ENCODE data around the gene AXIN1. TPM values are rescaled to one million over a fixed set of nuclear protein-coding genes. Genes with fewer than 3 reads are reported as not detected.
"Not testable (repeated sequence)": the region's sequence is repeated elsewhere in the genome, so short reads cannot be mapped to it uniquely, and the experiment has no call there.

Gene AXIN1
- polyA plus RNA-seq, 3 donors = 14.1 to 23.7 (median 22.2) TPM

DNA sequence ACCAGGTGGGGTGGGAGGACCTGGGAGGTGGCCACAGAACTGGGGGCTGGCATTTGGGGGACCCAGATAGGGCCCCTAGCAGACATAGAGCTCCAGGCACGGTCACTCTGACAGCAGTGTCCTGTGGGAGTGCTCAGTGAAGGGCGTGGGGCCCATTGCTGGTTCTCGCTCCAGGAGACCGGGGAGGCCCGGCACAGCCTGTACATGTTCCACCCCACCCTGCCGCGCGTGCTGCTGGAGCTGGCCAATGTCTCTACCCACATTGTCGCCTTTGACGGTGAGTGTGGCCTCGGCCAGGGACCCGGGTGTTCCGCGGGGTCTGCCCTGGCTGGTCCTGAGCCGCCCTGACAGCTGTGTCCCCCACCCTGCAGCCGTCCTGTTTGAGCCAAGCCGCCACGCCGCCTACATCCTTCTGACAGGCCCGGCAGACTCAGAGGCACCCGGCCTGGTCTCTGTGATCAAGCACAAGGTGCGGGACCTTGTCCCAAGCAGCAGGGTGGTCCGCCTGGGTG is 88.0 kb downstream of the AXIN1 start:
- no peak for DNase-seq (ENCODE audit: extremely low read depth in 1 of 11, low read depth in 9 of 11, low spot score in 4 of 11)

DNA sequence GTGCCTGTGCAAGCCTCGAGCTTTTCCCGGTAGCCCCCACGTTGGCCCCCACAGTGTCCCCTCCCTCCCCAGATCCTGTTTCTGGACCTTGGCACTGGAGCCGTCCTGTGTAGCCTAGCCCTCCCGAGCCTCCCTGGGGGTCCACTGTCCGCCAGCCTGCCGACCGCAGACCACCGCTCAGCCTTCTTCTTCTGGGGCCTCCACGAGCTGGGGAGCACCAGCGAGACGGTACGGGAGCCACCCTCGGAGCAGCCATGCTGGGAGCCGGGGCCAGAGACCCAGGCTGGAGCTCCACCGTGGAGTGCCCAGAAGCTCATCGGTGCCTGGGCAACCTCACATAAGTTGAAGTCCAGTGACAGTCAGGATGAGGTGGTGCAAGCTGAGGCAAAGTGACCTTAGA is 88.6 kb downstream of the AXIN1 start:
- no peak for DNase-seq (ENCODE audit: extremely low read depth in 1 of 11, low read depth in 9 of 11, low spot score in 4 of 11)

DNA sequence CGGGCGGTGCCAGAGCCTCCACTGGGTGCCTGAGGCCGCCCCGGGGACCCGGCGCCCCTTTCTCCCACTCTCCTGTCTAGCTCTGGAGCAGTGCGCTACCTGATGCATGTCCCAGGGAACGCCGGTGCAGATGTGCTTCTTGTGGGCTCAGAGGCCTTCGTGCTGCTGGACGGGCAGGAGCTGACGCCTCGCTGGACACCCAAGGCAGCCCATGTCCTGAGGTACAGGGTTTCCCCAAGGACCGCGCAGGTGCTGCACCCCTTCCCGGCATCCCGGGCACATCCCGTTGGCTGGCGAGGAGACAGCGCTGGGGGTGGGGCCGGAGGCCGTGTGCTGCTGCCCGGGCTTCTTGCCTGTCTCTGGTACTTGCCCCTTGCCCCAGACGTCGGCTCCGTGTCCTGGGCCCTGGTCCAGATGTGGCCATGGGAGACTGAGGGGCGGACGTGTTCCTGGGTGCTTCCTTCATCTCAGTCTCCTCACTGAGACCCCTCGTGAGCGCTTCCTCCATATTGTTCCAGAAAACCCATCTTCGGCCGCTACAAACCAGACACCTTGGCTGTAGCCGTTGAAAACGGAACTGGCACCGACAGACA is 89.2 kb downstream of the AXIN1 start:
- no peak for DNase-seq (ENCODE audit: extremely low read depth in 1 of 11, low read depth in 9 of 11, low spot score in 4 of 11)

DNA sequence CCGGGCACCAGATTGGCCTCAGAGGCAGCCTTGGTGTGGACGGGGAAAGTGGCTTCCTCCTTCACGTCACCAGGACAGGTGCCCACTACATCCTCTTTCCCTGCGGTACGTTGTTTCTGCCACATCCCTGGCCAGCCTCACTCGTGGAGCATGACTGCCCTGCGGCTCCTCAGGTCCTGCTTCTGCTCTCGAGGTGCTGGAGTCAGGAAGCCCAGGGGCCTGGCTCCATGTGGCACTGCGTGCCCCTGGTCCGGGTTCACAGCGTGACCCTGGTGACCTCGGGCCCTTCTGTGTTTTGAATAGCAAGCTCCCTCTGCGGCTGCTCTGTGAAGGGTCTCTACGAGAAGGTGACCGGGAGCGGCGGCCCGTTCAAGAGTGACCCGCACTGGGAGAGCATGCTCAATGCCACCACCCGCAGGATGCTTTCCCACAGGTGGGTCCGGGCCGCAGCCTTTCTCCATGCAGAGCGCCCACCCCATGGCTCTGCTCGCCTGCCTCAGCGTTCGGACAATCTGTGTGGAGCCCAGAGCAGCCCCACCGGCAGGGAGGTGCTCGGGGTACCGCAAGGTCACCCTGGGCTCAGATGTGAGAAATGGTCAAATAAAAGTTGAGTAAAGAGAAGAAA is 90.3 kb downstream of the AXIN1 start:
- no peak for DNase-seq (ENCODE audit: extremely low read depth in 1 of 11, low read depth in 9 of 11, low spot score in 4 of 11)

DNA sequence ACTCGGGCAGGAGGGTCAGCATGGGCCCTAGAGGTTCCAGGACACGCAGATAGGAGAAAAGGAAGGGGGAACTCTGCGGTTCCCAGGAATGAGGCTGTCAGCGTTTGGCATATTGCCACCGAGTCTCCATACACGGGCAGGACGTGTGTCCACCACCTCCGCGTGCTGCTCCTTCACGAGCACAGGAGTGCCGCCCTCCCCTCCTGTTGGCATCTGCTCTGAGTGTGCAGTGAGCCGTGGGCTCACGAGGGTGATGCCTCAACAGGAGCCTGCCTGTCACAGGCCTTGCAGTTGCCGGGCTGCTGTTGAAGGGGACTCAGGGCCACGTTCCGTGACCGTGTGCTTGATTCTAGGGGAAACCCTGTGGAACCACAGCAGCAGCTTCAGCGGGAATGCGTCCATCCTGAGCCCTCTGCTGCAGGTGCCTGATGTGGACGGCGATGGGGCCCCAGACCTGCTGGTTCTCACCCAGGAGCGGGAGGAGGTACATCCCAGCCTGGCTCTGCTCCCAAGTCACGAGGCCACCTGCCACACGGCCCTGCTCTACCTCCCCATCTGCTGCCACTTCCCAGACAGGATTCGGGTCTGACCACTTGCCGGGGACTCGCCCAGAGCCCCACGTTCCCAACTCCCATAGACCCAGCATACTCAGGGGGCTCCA is 91.4 kb downstream of the AXIN1 start:
- DNase-seq (ENCODE audit: extremely low read depth in 1 of 11, low read depth in 9 of 11, low spot score in 4 of 11) = no peak

DNA sequence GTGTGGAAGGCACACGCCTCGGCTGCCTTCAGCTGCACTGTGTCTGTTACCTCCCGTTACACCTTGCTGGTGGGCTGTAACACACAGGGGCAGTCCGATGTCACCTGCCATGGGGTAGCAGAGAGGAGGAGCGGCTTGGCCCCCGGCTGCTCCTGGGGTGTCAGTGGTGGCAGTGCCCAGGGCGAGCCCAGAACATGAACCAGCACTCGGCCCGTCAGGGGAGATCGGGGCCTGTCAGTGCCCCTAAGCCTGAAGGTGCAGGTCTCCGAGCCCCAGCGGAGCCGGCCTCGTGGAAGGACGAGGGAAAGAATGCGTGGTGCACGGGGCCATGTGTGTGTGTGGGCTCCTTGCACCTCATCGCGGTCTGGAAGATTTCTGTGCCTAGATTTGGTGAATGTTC is 92.2 kb downstream of the AXIN1 start:
- no peak for DNase-seq (ENCODE audit: extremely low read depth in 1 of 11, low read depth in 9 of 11, low spot score in 4 of 11)

DNA sequence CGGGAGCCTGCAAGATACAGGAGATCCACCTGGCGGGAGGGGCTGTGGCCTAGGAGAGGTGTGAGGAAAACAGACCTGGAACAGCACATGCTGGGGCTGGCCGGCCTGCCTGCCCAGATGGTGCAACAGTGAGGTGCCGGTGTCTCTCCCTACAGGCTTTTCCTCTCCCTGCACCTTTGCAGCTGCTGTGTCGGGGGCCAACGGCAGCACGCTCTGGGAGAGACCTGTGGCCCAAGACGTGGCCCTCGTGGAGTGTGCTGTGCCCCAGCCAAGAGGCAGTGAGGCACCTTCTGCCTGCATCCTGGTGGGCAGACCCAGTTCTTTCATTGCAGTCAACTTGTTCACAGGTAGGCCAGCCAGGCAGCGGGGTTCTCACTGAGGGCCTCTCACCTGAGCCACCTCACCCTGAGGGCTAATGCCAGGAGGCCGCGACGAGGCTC is 92.7 kb downstream of the AXIN1 start:
- DNase-seq (ENCODE audit: extremely low read depth in 1 of 11, low read depth in 9 of 11, low spot score in 4 of 11) = no peak

DNA sequence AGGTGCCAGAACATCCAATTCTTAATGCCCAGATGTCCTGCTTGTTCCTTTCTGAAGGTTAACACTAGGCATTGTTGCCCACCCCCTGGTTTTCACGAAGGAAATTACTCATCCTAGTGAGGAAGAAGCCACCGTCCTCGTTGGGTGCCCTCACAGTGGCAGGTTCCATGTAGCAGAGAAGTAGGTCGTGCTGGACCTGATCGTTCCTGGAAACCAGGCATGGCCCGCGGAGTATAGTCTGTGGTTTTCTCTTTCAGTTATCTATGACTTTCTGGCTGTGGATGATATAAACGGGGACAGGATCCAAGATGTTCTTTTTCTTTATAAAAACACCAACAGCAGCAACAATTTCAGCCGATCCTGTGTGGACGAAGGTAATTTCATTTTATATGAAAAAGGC is 93.3 kb downstream of the AXIN1 start:
- DNase-seq (ENCODE audit: extremely low read depth in 1 of 11, low read depth in 9 of 11, low spot score in 4 of 11) = no peak

DNA sequence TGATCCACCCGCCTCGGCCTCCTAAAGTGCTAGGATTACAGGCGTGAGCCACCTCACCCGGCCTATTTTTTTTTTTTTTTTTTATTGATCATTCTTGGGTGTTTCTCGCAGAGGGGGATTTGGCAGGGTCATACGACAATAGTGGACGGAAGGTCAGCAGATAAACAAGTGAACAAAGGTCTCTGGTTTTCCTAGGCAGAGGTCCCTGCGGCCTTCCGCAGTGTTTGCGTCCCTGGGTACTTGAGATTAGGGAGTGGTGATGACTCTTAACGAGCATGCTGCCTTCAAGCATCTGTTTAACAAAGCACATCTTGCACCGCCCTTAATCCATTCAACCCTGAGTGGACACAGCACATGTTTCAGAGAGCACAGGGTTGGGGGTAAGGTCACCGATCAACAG is 94.4 kb downstream of the AXIN1 start:
- DNase-seq (ENCODE audit: extremely low read depth in 1 of 11, low read depth in 9 of 11, low spot score in 4 of 11) = not testable (repeated sequence)

DNA sequence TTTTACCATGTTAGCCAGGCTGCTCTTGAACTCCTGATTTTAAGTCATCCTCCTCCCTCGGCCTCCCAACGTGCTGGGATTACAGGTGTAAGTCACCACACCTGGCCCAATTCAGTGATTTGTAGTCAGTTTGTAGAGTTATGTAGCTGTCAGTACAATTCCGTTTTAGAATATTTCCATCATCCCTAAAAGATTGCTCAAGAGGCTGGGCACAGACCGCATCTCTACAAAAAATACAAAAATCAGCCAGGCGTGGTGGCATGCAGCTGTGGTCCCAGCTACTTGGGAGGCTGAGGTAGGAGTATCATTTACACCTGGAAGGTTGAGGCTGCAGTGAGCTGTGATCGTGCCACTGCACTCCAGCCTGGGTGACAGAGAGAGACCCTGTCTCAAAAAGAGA is 97.3 kb downstream of the AXIN1 start:
- no peak for DNase-seq (ENCODE audit: extremely low read depth in 1 of 11, low read depth in 9 of 11, low spot score in 4 of 11)

DNA sequence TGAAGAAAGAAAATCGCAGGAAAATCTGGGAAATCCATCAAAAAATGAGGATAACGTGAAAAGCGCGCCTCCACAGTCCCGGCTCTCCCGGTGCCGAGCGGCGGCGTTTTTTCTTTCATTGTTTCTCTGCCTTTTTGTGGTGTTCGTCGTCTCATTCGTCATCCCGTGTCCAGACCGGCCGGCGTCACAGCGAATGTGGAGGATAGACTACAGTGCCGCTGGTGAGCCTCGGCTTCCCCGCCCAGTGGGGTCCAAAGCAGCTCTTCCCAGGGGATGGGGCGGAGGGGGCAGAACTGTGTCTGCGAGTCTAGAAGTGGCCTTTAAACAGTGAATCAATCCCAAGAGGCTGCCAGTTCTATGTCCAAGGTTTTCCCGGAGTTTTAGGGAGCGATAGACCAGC is 98.1 kb downstream of the AXIN1 start:
- DNase-seq (ENCODE audit: extremely low read depth in 1 of 11, low read depth in 9 of 11, low spot score in 4 of 11) = no peak

DNA sequence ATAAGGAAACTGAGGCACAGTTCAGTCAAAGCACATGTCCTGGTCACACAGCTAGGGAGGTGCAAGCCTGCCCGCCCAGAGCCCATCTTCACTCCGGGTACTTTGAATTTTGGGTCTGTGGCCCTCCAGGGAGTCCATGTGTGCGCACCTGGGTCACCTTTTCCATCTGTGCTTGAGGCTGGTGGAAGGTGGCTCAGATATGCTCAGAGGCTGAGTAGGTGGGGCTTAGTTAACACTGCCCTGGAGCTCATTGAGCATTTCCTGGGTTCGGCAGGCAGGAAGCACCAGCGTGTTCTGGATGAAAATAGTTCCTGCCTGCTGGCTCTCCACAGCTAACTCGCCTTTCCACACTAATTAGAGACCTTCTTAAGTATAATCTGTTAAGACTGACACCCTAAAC is 98.7 kb downstream of the AXIN1 start:
- DNase-seq (ENCODE audit: extremely low read depth in 1 of 11, low read depth in 9 of 11, low spot score in 4 of 11) = no peak

DNA sequence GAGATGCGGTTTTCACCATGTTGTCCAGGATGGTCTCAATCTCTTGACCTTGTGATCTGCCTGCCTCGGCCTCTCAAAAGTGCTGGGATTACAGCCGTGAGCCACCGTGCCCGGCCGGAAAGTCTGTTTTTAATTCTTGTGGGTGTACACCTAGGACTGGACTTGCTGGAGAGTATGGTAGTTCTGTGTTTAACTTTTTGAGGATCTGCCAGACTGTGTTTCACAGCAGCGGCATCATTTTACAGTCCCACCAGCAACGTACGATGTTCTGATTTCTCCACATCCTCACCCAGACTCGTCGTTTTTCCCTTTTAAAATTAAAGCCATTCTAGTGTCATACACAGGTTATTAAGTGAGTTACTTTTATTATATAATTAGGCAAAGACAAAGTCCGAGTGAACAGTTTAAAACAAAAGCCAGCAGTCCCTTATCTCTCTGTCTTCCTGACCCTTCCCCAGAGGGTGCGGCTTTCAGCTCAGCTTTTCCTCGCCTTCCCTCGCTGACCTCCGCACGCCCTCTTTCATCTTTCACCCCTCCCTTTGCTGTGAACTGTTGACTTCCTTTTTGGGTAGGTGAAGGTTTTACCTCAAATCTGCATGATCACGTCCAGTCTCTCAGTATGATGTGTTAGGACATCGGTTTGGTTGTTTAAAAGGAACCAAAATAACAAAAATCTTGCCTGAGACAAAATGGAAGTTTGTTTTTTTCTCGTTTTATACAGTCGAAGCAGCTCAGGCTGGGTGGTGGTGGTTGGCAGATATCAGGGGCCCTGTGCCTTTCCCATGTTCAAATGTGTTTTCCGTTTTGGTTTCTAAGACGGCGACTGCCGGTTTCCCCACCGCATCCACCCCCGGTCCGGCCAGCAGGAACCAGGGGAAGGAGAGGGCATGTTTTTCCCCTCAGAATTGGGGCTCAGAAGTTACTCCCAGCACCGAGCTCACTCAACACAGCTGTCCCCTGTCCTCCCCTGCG is 99.9 kb downstream of the AXIN1 start:
- no peak for DNase-seq (ENCODE audit: extremely low read depth in 1 of 11, low read depth in 9 of 11, low spot score in 4 of 11)

DNA sequence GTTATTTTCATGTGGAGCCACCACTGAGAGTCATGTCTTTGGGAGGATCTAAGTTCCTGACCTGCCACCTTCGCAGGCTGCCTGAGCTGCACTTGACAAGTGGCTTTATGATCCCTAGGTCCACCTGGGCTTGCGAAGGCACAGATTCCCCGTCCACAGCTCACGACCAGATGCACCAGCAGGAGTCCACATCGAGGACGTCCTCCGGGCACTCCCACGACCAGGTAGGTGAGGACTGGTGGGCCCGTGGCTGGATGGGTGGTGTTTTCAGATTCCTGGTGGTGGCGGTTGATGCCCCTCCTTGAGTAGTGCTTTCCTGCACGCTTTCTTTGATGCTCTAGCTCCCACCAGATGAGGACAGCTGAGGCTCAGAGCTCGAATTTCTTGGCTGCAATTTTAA is 103.1 kb downstream of the AXIN1 start:
- DNase-seq (ENCODE audit: extremely low read depth in 1 of 11, low read depth in 9 of 11, low spot score in 4 of 11) = no peak

DNA sequence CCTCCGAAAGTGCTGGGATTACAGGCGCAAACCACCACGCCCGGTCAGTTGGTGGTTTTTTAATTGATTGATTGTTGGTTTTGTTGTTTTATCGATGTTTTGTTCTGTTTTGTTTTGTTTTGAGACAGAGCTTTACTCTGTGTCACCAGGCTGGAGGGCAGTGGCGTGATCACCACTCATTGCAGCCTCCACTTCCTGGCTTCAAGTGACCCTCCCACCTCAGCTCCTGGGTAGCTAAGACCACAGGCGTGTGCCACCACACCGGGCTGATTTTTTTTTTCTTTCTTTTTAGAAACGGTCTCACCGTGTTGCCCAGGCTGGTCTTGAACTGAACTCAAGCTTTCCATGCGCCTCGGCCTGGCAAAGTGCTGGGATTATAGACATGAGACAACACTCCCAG is 105.5 kb downstream of the AXIN1 start:
- no peak for DNase-seq (ENCODE audit: extremely low read depth in 1 of 11, low read depth in 9 of 11, low spot score in 4 of 11)

DNA sequence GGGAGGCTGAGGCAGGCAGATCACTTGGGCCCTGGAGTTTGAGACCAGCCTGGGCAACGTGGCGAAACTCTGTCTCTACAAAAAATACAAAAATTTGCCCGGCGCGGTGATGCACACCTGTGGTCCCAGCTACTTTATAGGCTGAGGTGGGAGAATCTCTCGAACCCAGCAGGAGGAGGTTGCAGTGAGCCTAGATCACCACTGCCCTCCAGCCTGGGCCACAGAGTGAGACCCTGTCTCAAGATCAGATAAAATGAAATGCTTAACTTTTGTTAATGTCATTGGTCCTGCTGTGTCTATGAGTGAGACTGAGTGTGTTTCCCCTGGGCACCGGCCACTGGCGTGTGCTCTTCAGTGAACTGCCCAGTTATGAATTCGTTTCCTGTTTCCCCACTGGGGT is 107.4 kb downstream of the AXIN1 start:
- DNase-seq (ENCODE audit: extremely low read depth in 1 of 11, low read depth in 9 of 11, low spot score in 4 of 11) = no peak

DNA sequence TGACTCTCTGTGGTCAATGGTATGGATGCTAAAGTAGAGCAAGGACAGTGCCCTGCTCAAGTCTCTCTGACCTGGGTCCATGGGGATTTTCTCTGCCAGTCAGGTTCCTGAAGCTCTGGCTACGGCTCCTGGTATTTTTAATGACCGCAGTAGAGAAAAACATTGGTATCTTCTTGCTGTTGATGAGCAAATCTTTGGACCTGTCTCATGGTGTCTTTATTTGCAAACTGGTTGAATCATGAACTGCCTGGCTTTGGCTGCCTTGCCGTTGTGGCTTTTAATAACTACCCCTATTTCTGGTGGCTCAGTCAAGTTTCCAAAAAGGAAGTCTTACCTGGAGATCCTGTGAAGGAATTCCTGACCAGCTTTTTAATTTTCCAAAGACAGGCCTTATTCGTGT is 109.2 kb downstream of the AXIN1 start:
- DNase-seq (ENCODE audit: extremely low read depth in 1 of 11, low read depth in 9 of 11, low spot score in 4 of 11) = no peak

DNA sequence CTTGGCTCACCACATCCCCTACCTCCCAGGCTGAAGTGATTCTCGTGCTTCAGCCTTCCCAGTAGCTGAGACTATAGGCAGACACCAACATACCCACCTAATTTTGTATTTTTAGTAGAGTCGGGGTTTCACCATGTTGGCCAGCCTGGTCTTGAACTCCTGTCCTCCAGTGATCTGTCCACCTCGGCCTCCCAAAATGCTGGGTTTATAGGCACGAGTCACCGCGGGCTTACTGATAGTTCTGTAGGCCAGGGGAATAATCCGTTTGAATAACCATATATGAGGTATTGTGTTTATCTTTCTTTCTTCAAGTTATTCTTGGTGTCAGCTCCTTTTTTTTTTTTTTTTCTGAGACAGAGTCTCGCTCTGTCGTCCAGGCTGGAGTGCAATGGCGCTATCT is 110.2 kb downstream of the AXIN1 start:
- DNase-seq (ENCODE audit: extremely low read depth in 1 of 11, low read depth in 9 of 11, low spot score in 4 of 11) = no peak

DNA sequence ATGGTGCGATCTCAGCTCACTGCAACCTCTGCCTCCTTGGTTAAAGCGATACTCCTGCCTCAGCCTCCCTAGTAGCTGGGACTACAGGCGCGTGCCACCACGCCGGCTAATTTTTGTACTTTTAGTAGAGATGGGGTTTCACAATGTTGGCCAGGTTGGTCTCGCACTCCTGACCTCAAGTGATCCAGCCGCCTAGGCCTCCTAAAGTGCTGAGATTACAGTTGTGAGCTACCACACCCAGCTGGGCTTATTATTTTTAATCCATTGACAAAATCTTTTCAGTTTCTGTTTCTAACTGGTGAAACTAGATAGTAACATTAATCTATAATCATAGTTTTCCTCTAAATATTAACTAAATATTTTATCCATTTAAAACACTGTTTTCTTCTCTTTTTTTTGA is 112.0 kb downstream of the AXIN1 start:
- no peak for DNase-seq (ENCODE audit: extremely low read depth in 1 of 11, low read depth in 9 of 11, low spot score in 4 of 11)

DNA sequence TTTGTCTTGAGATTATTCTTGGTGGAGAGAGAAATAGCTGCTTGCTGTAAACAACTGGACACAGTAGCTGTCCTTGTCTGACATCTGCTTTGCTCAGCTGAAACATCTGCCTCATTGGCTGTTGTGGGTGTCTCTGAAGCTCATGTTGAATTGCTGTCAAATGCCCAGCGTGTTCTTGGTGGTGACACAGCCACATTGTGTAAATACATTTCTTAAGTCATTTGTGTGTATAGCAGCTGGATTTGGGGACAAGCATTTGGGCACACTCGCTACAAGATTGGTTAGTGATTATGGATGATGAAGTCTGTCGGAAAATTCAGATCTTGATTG is 112.6 kb downstream of the AXIN1 start:
- no peak for DNase-seq (ENCODE audit: extremely low read depth in 1 of 11, low read depth in 9 of 11, low spot score in 4 of 11)
